GM18861 (cell line): ENCODE data around the gene POP4.
"Not testable (repeated sequence)": the region's sequence is repeated elsewhere in the genome, so short reads cannot be mapped to it uniquely, and the experiment has no call there.

Experiments used
- ATAC-seq: cut with Tn5 transposase; IDR thresholded peaks from one replicate; pipeline ENCODE4 v1.9.1; 2021; ENCODE audit not compliant: unreplicated experiment

The POP4 gene, protein sequence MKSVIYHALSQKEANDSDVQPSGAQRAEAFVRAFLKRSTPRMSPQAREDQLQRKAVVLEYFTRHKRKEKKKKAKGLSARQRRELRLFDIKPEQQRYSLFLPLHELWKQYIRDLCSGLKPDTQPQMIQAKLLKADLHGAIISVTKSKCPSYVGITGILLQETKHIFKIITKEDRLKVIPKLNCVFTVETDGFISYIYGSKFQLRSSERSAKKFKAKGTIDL

DNA sequence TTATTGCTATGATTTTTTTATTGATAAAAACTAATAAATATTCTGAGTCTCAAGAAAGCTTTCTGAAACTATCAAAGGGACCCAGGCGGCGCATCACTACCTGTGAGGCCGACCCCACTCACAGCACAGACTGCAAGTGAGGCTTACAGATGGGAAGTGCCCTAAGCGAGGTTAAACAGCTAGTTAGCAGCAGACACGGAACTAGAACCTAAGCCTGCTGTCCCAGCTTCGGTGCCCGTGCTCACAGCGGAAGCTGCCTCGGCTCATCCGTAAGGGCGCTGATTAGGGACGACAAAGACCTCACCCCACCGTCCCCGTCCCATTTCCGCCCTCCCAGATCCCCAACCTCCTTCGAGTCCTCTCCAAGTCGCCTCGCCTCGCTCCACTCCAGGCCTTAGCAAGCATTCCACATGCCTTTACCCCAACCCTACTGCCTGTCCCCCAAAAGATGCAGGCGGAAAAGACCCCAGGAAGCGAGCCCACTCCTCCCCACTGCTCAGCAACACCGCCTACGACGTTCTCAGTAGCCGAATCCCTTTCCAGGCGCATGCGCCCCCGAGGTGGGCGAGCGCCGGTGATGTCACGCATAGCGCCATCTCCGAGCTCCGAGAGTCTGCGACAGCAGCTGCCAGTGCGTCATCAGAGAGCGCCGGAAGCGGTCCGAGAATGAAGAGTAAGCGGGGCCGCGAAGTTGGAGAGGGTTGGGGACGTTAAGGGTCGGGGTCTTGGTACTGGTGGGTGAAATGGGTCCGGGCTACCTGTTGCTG is at the start of gene POP4:
POP4 (plus strand) TSS at position 631 of the 767 bp plus-strand sequence; CDS start at position 667, 36 bp downstream.
- peak; percentile 63 for ATAC-seq

DNA sequence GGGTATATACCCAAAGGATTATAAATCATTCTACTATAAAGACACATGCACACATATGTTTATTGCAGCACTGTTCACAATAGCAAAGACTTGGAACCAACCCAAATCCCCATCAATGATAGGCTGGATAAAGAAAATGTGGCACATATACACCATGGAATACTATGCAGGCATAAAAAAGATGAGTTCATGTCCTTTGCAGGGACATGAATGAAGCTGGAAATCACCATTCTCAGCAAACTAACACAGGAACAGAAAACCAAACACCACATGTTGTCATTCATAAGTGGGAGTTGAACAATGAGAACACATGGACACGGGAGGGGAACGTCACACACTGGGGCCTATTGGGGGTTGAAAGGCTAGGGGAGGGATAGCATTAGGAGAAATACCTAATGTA is 47.0 kb upstream of the POP4 start:
- ATAC-seq, result not testable (repeated sequence)

GRCh38 chr19:29559743-29560142 is 46.3 kb upstream of the POP4 start:
- no peak for ATAC-seq

GRCh38 chr19:29560313-29561075 is 45.6 kb upstream of the POP4 start:
- no peak for ATAC-seq

GRCh38 chr19:29561601-29562000 is 44.5 kb upstream of the POP4 start:
- ATAC-seq, result no peak

DNA sequence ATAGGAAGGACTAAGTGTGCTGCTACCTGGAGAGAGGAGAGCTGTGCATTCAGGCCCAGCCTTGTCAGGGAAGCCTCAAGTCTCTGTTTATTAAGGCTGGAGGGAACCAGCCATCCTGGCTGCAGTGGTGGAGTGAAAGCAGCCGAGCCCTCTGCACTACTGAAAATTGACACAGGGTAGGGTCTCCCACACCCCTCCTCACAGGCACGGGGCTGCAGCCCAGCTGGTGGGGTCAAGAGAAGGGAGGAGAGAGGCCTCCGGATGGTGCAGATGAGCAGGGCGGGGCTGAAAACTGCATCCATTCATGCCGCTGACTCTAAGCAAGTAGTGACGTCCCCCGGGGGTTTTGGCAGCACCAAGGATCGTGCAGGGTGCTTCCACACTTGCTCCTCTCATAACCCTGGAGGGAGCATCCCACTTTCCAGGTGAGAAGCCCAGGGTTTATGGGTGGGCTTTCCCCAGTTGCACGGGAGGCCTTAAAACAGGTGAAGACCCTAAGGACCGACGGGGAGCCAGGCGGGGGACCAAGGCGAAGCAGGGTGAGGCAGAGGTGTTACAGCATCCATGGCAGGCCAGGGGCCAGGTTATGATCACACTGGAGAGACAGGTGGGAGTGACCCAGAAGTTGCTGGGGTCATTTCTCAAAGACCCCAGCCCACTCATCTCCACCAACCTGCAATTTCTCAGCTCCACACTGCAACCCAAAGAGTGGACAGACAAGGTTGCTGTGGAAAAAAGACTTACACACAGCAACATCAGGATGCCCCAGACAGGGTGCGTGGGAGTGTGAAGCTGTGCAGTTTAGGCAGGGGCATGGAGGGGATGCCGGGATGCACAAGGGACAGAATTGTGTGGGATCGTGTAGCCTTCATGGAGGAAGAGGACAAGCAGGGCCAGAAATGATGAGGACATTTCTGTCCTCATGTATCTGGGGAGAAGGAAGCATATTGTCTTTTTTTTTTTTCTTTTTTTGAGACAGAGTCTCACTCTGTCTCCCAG is 43.5 kb upstream of the POP4 start:
- no peak for ATAC-seq

DNA sequence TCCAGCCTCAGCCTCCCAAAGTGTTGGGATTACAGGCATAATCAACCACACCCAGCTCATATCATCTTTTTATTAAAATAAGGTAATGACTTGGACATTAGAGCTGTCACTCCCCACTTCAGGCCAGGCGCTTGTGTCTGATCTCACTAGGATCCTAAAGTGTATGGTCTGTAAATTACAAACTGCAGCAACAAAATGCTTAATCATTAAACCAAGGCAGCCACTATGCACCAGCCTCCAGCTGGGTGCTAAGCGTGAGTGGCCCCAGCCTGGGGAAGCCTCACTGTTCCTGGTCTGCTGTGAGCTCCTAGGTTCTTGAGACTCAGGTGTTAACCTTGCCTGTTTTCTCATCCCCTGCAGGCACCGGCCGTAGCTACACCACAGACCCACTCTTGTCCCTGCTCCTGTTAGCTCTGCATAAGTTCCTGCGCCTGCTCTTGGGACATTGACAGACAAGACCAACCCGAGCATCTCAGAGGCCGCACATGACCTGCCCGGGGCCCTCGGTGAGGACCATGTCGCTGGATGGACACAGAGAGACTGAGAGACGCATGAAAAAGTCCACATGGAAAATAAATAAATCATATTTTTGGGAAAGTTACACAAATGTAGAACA is 42.5 kb upstream of the POP4 start:
- ATAC-seq, result no peak

- no peak for ATAC-seq
Measured at GRCh38 chr19:29564574-29565005, 41.5 kb upstream of the POP4 start.

- no peak for ATAC-seq
Measured at GRCh38 chr19:29565171-29565570, 40.9 kb upstream of the POP4 start.

GRCh38 chr19:29566496-29567054 is 39.5 kb upstream of the POP4 start:
- no peak for ATAC-seq

DNA sequence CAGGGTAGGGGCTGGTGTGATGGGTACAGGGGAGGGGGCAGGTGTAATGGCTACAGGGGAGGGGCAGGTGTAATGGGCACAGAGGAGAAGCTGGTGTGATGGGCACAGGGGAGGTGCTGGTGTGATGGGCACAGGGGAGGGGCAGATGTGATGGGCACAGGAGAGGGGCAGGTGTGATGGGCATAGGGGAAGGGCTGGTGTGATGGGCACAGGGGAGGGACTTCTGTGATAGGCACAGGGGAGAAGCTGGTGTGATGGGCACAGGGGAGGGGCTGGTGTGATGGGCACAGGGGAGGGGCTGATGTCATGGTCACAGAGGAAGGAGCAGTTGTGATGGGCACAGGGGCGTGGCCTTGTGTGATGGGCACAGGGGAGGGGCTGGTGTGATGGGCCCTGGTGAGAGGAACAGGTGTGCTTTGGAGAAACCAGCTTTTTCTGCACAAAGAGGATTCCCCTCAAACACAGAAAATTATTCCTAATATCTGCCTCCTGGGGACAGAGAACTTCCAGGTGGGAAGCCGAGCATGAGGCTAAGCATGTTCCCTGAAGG is 38.6 kb upstream of the POP4 start:
- ATAC-seq, result no peak

GRCh38 chr19:29568036-29569025 is 37.8 kb upstream of the POP4 start:
- ATAC-seq, result no peak

DNA sequence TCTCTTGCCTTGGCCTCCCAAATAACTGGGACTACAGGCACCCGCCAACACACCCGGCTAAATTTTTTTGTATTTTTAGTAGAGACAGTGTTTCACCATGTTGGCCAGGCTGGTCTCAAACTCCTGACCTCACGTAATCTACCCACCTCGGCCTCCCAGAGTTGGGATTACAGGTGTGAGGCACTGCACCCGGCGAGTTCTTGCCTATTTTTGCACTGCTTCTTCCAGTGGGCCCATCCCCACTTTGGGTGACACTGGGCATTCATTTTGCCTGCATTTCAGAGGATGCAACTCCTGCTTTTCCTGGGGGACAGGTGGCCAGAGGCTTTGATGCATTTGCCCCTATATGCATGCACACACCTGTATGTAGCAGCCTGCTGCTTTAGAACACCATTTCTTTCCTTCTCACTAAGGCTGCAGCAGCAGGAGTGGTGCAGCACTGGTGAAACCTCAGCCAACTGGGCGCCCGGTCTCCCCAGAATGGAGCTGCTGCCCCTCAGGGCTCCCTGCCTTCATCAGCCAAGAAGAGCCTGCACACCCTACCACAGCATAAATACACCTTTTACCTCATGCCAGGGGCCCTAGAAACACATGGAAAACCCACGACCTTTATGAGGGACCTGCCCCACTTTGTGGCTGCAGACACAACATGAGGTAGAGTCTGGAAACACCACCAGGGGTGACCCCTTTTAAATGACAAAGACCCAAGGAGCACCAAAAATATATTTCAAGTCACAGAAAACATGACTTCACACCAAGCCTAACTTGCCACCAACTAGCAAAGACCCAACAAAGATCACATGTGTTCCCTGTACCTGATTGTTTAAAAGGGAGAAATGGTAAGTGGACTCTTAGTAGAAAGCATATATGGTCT is 36.8 kb upstream of the POP4 start:
- no peak for ATAC-seq

GRCh38 chr19:29571181-29571580 is 34.9 kb upstream of the POP4 start:
- no peak for ATAC-seq

- ATAC-seq, result no peak
Measured at GRCh38 chr19:29573486-29573885, 32.6 kb upstream of the POP4 start.

- ATAC-seq, result no peak
Measured at GRCh38 chr19:29574510-29574909, 31.6 kb upstream of the POP4 start.

DNA sequence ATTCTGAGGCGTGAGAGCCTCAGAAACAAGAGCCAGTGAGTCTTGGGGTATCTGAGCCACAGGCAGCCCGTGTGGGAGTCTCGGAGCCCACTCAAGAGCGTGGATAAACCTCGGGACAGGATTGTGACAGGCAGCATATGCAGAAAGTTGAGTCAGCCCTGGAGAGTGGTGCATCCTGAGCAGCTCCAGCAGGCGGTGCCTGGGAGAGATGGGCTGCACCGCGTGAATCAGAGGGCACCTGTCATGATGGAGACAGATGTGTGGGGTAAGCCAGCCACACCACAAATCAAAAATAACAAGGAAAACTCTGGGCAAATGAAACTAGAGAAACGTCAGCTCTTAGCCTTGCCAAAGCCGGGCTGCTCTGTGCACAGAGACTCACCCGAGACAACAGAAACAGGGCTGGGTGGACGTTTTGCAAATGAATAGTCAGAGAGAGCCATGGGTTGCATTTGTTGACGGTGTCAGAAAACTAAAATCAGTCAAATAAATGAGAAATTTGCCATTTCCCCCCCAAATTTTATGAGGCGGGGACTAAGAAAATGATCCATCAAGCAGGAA is 30.0 kb upstream of the POP4 start:
- ATAC-seq, result no peak
